ENCODE results near the gene RECQL5.

DNA sequence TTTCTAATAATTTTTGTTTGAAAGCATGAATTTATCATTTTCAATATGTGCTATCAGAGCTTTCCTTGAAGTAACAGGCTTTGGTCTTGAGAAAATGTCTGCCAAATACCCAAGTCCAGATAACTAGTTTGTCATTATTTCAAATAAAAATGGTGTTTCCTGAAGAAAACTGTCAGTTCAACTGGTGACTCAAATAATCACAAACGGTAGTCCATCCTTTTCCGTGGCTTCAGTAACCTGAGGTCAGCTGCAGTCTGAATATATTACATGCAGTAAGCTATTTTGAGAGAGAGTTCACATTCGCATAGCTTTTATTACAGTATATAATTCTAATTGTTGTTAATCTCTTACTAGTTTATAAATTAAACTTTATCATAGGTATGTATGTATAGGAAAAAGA lies 9.5 kb upstream of the RECQL5 start:
- TF ChIP-seq, protein P1, sequence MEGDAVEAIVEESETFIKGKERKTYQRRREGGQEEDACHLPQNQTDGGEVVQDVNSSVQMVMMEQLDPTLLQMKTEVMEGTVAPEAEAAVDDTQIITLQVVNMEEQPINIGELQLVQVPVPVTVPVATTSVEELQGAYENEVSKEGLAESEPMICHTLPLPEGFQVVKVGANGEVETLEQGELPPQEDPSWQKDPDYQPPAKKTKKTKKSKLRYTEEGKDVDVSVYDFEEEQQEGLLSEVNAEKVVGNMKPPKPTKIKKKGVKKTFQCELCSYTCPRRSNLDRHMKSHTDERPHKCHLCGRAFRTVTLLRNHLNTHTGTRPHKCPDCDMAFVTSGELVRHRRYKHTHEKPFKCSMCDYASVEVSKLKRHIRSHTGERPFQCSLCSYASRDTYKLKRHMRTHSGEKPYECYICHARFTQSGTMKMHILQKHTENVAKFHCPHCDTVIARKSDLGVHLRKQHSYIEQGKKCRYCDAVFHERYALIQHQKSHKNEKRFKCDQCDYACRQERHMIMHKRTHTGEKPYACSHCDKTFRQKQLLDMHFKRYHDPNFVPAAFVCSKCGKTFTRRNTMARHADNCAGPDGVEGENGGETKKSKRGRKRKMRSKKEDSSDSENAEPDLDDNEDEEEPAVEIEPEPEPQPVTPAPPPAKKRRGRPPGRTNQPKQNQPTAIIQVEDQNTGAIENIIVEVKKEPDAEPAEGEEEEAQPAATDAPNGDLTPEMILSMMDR (IDR thresholded peaks at IDR 0.05) = no peak
- no peak for TF ChIP-seq POLR2A (IDR thresholded peaks at IDR 0.05)
